ENCODE results near the gene RAB11B. TPM values are rescaled to one million over a fixed set of nuclear protein-coding genes. Genes with fewer than 3 reads are reported as not detected.

RAB11B gene
- total RNA-seq, 4 donors from 2014 or later, result 76.2 to 181 (median 151) TPM

GRCh38 chr19:8388612-8388958, 1.6 kb upstream of the RAB11B start:
- no peak for DNase-seq
- Histone ChIP-seq H3K4me3 (no peak overlapping the region), H3K27me3 (no peaks in the 10 kb centered on the region), H3K27ac (no peak overlapping the region), H3K9me3 (peaks cover 0 to 3% (median 0%) of the 10 kb centered on the region in 4 donors), H3K36me3 (no peaks in the 10 kb centered on the region), H3K4me1 (peaks cover 0 to 29% (median 4%) of the 10 kb centered on the region in 4 donors)
- TF ChIP-seq CTCF (IDR thresholded peaks at IDR 0.05), result no peak
- no peak for TF ChIP-seq POLR2A (IDR thresholded peaks at IDR 0.05)

- peaks cover 0 to 44% (median 4%) of the 10 kb centered on the region in 4 donors for H3K4me1 ChIP-seq
- H3K27me3 ChIP-seq, result no peaks in the 10 kb centered on the region
- peak; percentile 93 to 99 (median 97) for DNase-seq
- H3K9me3 ChIP-seq, result peaks cover 0 to 3% (median 0%) of the 10 kb centered on the region in 4 donors
- H3K36me3 ChIP-seq, result peaks cover 0 to under 1% (median 0%) of the 10 kb centered on the region in 3 donors
- H3K4me3 ChIP-seq, result peak overlapping the region; percentile 68 to 100 (median 98)
- peak overlapping the region; percentile 97 to 100 (median 100) for H3K27ac ChIP-seq
- TF ChIP-seq CTCF (IDR thresholded peaks at IDR 0.05) (no peak), POLR2A (IDR thresholded peaks at IDR 0.05) (no peak)
These were observed 439 bp downstream of the RAB11B start for GRCh38 chr19:8390617-8390981.

- Histone ChIP-seq H3K27me3 (no peaks in the 10 kb centered on the region), H3K9me3 (peaks cover 0 to 3% (median 0%) of the 10 kb centered on the region in 4 donors), H3K4me3 (peak overlapping the region in 3 of 4 donors; percentile 68 to 100 (median 97)), H3K27ac (peak overlapping the region; percentile 15 to 100 (median 98)), H3K4me1 (peaks cover 0 to 48% (median 4%) of the 10 kb centered on the region in 4 donors), H3K36me3 (peaks cover 0 to 5% (median 0%) of the 10 kb centered on the region in 3 donors)
- no peak for DNase-seq
- TF ChIP-seq CTCF (IDR thresholded peaks at IDR 0.05) (no peak), POLR2A (IDR thresholded peaks at IDR 0.05) (no peak)
These were observed 1.2 kb downstream of the RAB11B start for GRCh38 chr19:8391198-8392016.

GRCh38 chr19:8392017-8392591, 1.9 kb downstream of the RAB11B start:
- TF ChIP-seq POLR2A (IDR thresholded peaks at IDR 0.05) (no peak), CTCF (IDR thresholded peaks at IDR 0.05) (no peak)
- peaks cover 0 to 55% (median 5%) of the 10 kb centered on the region in 4 donors for H3K4me1 ChIP-seq

GRCh38 chr19:8393192-8393870, 3.2 kb downstream of the RAB11B start:
- Histone ChIP-seq H3K27me3 (no peaks in the 10 kb centered on the region), H3K36me3 (peaks cover 0 to 5% (median 0%) of the 10 kb centered on the region in 3 donors), H3K27ac (peak overlapping the region in 3 of 4 donors; percentile 5 to 59 (median 26)), H3K4me1 (peaks cover 0 to 66% (median 5%) of the 10 kb centered on the region in 4 donors), H3K4me3 (no peak overlapping the region), H3K9me3 (no peaks in the 10 kb centered on the region)
- no peak for TF ChIP-seq CTCF (IDR thresholded peaks at IDR 0.05)
- no peak for TF ChIP-seq POLR2A (IDR thresholded peaks at IDR 0.05)
- DNase-seq, result no peak

More at GRCh38 chr19:8392017-8392591, 1.9 kb downstream of the RAB11B start:
- peaks cover 0 to 5% (median 0%) of the 10 kb centered on the region in 3 donors for H3K36me3 ChIP-seq
- no peaks in the 10 kb centered on the region for H3K27me3 ChIP-seq
- no peaks in the 10 kb centered on the region for H3K9me3 ChIP-seq
- no peak overlapping the region for H3K4me3 ChIP-seq
- H3K27ac ChIP-seq, result peak overlapping the region; percentile 15 to 100 (median 98)
- DNase-seq, result no peak

Measured in Peyer's patch (tissue), 4 donors.